CMK (cell line): Measurements from ENCODE around the gene BCL6.

Source experiments
- DNase-seq: peaks from one replicate; pipeline ENCODE4 v3.0.0-alpha.2; 2010; ENCODE audit warnings: low read depth

Gene BCL6

DNA sequence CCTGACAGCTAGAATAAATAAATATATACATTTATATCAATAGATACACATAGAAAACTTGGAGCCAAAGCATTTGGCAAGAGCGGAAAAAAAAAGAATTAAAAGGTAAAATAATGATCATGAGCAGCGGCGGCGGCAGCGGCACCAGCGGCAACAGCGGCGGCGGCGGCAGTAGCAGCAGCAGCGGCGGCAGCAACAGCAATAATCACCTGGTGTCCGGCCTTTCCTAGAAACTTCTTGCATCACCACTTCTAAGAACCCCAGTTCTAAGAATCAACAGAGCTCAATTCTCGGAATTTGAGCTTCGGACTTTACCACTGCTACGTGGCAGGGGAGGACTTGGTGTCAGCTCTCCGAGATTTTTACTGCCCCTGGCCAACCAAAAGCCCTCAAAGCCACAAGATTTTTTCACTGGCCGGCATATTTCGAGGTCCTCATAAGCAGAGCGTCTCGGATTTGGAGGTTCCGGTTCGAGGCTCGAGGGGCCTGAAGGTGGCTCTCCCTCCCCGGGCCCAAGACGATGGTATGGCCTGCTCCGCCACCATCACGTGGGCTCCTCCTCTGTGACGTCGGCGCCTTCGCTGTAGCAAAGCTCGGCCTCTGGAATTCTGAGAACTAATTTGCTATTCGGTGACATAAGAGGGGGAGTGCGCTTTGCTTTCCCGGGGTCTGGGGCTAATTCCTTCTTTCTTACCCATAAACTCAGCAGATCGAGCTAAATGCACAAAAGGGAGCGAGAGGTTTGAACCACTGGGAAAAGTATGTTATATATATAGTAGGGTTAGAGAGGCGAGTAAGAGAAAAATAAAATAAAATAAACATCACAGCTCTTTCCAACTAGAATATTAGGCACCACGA is at the start of gene BCL6:
BCL6 (minus strand) TSS at position 268 of the 858 bp plus-strand sequence. CDS start 11,775 bp downstream, outside the sequence.
- DNase-seq, result peak; percentile 91

DNA sequence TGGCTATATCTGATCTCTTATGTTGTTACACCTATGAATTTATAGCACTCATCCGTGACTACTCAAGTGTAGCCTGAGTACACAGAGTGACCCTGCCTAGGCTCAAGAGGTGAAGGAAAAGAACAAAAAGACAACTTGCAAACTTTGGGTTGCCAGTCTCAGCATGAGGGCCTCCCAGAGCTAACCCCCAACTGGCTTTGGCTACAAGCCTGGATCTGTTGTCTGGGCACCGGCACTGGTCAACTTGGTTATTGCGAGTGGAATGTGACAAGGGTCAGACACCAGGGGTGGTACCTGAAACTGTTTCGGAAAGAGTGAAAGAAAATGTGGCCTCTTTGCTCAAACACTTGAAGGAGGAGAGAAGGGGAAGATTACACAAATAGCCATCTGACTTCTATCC is 49.5 kb upstream of the BCL6 start:
- DNase-seq, result no peak

DNA sequence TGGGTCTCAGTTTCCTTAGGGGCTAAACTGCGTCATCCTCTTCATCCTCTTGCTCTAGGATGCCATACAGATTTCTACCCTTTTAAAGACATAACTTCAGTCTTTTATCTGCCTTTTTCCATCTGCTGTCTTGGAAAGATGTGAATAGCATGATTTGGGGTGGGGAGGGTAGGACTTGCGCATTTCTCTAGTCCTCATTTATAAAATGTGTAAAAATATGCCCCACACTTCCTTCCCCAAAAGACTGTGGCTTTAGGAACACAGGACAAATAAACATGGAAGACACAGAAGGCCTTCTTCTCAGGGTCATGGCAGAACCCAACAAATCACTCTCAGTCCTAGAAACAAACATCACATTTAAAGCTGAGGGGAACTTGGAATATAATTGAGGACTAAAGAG is 48.4 kb upstream of the BCL6 start:
- no peak for DNase-seq

DNA sequence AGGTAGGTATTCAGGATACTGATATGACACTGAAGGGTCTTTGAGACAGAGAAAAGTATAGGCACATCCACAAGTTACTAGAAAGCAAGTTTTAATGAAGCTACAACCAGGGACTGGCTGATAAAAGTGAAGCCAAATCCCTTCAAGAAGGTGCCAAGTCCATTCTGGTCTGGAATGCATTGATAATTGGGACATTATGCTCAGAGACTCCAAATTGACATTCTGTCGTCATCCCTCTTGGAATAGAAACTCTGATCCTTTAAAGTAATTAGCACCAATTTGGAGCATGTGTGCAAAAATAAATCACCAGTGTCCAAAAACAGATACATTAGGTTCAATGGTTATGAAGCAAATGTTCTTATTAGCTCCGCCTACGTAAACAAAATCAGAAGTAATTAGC is 47.3 kb upstream of the BCL6 start:
- no peak for DNase-seq

DNA sequence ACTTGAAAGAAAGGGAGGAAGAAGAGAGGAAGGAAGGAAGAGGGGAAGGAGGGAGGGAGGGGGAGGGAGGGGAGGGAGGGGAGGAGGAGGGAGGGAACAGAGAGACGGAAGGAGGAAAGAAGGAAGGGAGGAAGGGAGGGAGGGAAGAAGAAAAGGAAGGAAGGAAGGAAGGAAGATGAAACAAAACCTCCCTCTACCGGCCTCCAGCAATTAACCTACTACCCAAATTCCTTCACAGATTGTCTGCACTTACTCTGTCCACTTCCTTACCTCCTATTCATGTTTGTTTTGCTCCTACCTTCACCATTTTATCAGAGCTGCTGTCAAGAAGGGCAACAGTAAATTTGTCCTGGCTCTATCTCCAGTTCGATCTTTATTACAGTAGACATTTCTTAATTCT is 44.6 kb upstream of the BCL6 start:
- no peak for DNase-seq

DNA sequence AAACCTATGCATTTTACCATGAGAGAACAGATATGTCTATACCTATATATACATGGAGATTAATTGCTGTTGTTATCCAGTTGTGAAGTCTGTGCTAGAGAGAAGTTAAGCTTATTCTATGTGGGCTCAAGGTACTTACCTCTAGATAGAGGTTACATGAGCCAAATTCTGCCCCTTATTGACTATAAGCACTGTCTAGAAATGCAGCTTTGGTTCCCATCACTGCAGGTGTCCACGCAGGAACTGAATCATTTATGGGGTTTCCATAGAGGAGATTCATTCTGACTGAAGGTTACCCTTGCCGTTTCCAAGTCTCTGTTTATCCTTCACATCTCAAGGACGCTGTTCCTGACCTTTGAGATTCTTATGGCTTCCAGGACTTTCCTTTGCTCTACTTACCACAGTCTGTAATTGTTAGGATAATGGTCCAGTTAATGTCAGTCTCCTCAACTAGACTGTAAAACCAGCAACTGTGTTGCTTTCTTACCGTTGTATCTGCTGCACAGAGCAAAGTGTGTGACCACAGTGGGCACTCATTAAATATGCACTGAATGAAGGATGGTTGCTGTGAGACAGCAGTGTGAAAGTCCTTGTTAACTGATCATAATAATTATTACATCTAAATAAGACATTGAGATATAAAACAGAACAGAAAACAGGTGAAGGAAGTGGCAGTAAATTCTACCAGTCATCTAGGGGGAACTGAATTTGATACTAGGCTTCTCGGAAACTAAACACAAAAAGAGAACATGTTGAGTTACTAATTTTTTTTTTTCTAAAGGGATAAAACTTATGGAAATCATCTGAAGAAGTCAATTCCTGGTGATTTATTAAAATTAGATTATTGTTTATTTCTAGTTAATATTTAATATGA is 44.0 kb upstream of the BCL6 start:
- DNase-seq, result no peak

DNA sequence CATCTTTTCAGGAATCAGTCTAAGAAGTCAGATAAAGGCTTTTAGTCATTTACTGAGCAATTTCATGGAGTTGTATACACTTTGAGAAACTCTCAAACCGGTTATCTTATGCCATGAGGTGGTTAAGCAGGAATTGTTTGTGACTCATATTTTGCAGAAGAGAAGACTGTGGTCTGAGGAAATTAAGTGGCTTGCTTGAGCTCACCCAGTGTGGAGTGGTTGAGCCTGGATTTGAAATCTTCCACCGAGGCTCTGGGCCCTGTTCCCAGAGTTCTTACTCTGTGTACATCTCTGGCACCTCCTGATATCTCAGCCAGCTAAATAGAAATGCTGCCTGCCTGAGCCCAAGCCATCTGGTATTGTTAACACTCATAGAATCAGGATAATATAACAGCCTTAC is 37.8 kb upstream of the BCL6 start:
- DNase-seq, result no peak

DNA sequence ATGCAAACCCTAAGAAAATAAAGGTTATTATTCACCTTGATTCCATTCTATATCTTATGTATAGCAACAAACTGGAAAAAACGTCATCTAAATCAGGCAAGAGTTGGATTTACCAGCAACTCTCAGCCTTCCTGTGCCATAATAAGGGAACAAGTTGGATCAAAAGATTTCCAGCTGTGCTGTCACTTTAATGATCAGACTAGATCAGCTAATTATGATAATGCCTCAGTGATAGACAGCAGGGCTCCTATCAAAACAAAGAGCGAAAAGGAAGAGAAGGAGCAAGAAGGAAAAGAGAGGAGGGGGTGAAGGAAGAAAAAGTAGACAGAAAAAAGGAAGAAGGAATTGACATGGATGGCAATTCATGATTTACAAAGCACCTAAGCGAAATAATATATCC is 36.7 kb upstream of the BCL6 start:
- no peak for DNase-seq

DNA sequence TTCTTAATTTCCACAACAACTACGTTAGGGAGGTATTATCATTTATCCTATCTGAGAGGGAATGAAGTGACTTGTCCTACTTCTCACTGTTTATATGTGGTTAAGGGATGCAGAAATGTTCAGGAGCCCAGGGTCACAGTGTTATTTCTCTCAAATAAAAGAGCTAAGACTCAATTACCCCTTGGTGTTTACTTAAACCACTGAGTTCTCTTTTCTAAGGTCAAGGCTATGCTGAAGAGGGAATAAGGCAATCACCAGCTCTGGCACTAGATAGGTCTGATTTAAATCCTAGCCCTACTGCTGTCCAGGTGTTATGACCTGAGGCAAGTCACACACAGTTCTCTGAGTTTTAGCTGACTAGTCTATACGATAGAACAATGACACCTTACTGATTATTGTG is 35.7 kb upstream of the BCL6 start:
- DNase-seq, result no peak

DNA sequence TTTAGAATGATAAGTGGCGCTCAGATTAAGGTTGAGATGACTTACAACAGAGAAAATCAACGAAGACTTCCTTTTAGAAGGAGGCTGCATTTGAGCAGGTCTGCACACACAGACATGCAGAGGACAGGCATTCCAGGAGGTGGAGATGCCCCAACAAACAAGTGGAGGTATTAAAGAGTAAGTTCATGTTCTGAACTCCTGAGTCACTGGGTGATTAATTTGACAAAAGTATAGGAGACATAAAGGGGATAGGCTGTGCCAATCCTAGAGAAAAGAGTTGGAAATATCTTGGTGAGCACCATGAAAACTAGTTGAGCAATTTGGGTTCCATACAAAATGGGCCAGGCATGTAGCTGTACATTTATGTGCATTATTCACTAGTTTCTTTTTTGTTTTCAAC is 33.5 kb upstream of the BCL6 start:
- DNase-seq, result no peak

DNA sequence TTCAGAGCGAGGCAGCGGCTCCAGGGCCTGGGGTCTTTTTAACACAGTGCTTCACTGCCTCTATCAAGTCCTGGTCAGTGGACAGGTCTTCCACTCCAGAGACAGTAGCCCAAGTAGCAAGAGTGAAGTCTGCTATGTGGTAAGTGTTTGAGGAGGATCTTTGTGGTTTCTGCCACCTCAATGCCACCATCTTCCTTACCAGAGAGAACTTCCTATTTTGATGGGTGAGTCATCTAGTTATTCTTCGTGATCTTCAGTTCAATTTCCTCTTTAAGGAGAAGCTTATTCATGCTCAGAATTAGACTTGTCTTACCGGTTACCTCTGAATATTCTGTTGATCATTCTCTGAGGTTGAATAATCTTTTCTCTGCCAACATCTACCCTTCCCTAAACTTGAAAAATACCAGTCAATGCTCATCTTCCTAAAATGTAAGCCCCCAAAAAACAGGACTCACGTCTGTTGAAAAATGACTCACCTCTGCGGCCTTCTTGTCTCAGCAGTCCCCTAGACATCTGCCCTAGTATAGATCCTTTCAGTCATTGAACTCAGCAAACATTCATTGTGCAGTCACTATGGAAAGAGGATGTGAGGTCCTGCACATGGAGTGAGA is 32.2 kb upstream of the BCL6 start:
- no peak for DNase-seq

DNA sequence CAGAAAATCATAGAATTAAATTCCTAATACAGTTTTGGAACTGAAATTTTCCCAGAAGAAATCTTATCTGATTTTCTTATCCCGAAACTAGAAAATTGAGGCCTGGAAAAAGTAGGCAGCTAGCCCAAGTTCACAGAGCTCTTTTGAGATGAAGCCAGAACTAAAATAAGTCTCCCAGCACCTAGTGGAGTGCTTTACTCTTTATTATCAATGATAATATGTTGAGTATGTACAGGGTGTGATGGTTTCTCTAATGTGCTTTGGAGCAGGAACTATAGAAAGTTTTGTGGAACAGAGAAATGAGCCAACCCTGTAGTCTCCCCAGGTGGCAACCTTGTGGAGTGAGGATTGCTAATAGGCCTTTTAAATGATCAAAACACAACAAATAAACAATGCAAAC is 30.3 kb upstream of the BCL6 start:
- no peak for DNase-seq

DNA sequence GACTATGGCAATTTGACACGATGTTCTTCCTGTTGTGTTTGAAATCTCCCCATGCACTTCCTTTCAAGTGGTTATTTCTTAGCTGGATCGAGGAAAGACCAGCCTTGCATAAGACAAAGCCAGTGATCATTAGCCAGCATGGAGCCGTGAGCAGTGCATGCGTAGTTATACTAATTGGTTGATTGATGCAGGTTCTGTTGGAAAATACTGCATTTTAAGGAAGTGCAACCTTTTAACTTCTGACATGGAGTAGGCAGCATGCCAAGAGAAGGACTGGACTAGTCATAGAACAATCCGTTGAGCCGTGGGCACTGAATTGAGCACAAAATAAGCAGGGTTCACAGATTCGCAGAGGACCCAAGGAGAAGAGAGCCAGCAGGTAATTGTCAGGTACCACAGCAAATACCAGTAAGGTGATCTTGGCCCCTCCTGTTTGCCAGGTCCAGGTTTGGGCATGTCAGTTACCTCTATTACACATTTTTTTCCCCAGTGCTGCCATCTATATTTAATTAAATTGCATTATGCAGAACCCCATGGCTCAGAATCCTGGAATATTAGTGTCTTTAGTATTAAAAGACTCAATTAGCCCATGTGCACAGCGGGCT is 29.0 kb upstream of the BCL6 start:
- DNase-seq, result no peak

DNA sequence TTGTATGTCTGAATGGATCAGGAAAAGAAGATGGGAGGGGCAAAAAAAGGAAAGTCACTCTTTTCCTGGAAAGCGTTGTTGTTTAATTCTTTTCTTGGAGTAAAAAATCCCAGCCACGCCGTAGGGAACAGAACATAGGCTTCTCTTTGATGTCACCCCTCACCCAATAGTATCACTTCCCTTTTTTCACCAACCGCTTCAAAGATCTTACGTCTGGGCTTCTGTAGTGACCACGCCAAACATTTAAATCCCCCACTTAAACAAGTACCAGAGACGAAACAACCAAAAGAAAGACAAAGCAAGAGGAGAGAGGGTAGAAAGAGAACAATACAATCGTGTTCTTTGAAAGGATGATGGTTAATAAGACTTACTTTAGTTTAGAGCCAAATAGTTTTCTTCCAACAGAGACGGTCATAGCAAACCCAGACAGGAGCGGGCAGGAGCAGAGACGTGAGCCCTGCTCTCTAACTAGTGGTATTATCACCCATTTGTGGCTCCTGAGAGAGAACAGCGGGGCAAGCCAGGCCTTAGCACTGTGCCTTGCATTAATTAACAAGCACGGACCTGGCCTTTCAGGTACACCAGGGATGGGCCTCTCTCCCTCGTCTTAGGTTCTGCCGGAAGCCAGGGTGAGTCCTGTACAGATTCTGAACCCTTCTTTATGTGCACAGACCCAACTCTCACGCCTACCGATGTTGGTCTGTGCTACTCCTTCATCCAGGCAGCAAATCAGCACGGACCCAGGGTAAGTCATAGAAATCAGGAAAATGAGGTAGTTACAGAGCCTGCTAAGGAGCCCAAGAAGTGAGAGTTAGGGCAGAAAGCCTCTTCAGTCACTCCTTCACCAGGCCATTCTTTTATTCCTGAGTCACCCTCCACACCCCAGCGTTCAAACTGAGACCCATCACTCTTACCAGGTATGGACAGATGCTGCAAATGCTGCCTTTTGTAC is 28.2 kb upstream of the BCL6 start:
- no peak for DNase-seq

DNA sequence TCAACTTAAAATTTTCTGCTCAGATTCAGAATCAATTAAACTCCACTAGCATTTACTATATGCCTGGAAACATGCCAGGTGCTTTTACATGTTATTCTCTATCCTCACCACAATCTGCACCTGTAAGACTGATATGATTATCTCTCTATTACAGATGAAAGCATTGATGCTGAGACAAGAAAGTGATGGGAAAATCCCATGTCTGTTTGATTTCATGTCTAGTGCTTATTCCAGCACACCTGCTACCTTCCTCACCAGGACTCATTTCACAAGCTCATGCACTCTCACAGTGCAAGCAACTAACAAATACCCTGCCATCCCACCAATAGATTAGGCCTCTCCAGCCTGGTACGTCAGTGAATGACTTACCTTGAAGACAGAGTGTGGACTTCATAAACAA is 25.0 kb upstream of the BCL6 start:
- no peak for DNase-seq

DNA sequence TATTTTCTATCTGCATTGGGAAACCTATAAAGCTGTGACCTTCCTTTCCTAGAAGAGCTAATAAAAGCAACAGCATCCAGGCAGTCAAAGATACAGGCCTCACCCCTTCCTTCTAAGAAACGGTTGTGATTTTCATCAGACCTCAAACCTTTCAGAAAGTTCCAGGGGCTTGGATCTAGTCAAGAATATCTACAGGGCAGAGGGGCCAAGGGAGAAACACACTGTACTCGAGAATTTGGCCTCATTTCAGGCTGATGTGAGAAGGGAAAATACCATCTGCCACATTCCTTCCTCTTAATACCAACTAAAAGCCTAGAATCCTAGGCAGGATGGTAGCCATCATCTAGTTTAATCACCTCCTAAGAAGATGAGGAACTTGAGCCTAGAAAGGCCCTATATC is 24.5 kb upstream of the BCL6 start:
- no peak for DNase-seq

DNA sequence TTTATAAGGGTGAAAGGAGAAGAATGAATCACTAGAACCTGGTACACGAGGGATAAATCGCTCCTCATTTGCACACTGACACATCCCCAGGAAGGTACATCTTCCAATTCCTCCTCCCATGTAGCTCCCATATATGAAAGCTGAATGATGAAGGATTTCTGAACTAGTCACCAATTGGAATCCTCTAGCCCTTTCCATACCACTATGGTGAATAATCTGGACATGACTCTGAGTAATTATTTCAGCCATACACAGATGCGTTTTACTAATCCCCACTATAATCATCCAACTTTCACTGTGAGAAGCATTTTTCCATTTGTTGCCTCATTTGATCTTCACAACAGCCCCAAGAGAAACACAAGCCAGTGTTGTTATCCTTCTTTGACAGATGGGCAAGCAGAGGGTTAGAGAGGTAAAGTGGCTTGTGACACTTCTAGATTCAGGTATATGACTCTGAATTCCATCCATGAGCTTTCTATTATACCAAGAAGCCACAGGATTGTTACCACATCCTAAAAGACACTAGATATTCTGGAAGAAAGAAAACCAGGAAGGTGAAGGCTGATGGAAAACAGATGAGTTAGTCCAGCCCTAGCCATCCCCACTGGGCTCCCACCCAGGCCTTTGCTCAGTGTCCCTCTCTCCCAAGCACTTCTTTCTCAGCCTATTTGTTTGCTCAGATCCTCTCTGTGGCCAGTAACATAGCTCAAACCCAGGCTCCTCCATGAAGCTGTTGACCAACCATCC is 22.2 kb upstream of the BCL6 start:
- DNase-seq, result no peak

DNA sequence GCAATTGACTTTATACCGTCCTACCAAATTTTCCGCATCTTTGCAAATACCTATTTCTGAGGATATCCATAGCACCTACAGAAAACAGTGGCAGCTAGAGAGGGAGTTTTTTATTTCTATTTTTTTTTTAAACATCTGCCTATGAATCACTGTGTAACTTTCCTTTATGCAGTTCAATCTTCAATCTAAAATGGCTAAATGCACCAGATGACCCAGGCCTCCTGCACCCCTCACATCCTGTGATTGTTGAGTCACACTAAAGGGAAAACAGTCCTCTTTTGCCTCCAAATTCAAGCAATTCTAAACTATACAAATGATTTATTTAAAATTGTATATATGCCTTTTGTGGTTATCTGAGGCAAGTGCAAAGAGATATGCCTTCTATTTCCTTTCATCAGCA is 20.1 kb upstream of the BCL6 start:
- no peak for DNase-seq

DNA sequence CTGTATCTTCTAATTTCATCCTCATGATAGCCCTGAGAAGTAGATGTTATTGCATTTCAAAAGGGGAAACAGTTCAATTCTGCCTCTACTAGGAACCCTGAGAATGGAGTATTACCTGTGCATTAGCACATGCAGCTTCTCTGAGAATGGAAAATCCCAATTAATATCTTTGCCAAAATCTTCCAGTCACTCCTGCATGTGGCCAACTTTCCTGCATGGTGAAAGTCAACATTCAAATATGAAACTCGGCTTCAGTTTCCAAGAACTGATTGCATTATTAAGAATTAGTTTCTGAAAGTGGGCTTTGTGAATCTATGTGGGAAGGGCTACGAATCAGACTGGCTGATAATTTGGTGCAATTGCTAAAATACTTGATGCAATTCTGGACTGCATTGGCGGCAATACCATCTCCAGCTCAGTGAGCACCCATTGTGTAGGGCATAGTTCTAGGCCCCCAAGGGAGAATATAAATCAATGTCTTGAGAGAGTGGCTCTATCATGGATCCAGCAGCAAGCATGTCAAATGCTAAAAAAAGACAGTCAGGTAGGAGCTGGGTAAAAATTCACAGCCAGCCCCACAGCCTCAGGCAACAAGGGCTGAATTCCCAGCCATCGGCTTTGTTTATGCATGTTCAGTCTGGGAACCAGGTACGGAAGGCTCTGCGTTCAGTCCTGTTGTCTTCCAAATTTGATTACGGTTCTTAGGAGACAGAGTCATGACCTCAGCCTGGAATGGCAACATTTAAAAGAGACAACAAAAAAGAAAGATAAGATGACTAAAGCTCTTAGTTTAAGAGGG is 18.8 kb upstream of the BCL6 start:
- no peak for DNase-seq

DNA sequence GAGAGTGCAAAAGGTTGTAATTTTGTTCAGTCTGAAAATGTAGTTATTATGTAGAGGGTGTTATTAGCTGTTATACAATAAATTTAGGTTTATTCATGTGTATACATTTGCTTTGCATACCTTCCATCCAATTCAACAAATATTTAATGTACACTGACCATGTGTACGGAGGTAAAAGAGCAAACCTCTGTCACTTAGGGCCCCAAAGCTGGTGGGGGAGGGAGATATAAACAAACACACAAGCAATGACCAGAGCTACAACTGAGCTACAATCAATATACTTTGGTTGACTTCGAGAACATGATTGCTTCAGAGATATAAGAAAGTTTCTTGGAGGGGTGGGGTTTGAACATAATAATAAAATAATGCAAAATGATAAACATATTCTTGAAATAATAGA is 17.5 kb upstream of the BCL6 start:
- no peak for DNase-seq
